GM12878 (cell line): ENCODE results near the gene CC2D1A.

Source experiments
- BRCA1 ChIP-seq: IDR thresholded peaks from 2 replicates; pipeline ENCODE4 v1.6.1; 2011; ENCODE audit warnings: low read depth, low read length, improper control_type of control experiment
- ESRRA ChIP-seq: IDR thresholded peaks from 2 replicates; pipeline ENCODE4 v1.6.1; 2012; ENCODE audit warnings: mild to moderate bottlenecking, low read length, improper control_type of control experiment
- SIN3A ChIP-seq: IDR thresholded peaks from 2 replicates; pipeline ENCODE4 v1.6.1; 2012; ENCODE audit warnings: low read depth, low read length, improper control_type of control experiment
- USF2 ChIP-seq: IDR thresholded peaks from 2 replicates; pipeline ENCODE4 v1.6.1; 2011; ENCODE audit warnings: low read depth, low read length, improper control_type of control experiment, borderline replicate concordance
- ZNF384 ChIP-seq: IDR thresholded peaks from 2 replicates; pipeline ENCODE4 v1.6.1; 2012; ENCODE audit warnings: low read depth, mild to moderate bottlenecking, low read length, improper control_type of control experiment, borderline replicate concordance

- TF ChIP-seq BRCA1 (no peak), ESRRA (no peak), ZNF384 (no peak), SIN3A (no peak), USF2 (no peak)
Observed at GRCh38 chr19:13964776-13965175, 58.8 kb downstream of the CC2D1A start.
